Fibroblast of lung (primary cell): Measurements from ENCODE around the gene ZNF672. TPM values are rescaled to one million over a fixed set of nuclear protein-coding genes. Genes with fewer than 3 reads are reported as not detected.

Experiments used
- DNase-seq, 2 donors: peaks; one replicate each; pipeline versions ENCODE4 v3.0.0 to v3.0.0-alpha.2; 2010; ENCODE audit warnings: low read depth in 2 of 2
- H2AFZ ChIP-seq: 2 replicates; pipeline ENCODE4 v1.5.1; 2012; ENCODE audit warnings: low read length, control low read depth, inconsistent platforms
- H3K27ac ChIP-seq: 2 replicates; pipeline ENCODE4 v1.5.1; 2011; ENCODE audit warnings: low read length, control low read depth; ENCODE audit not compliant: insufficient read depth
- H3K27me3 ChIP-seq: 2 replicates; pipeline ENCODE4 v1.5.1; 2011; ENCODE audit warnings: mild to moderate bottlenecking, low read length; ENCODE audit not compliant: control insufficient read depth, insufficient read depth
- H3K36me3 ChIP-seq: 2 replicates; pipeline ENCODE4 v1.5.1; 2011; ENCODE audit warnings: low read length; ENCODE audit not compliant: control insufficient read depth, insufficient read depth
- H3K4me1 ChIP-seq: 2 replicates; pipeline ENCODE4 v1.5.1; 2011; ENCODE audit warnings: low read length; ENCODE audit not compliant: control insufficient read depth, insufficient read depth; ENCODE audit errors: extremely low read depth
- H3K4me2 ChIP-seq: 2 replicates; pipeline ENCODE4 v1.5.1; 2011; ENCODE audit warnings: low read length, control low read depth; ENCODE audit not compliant: insufficient read depth; ENCODE audit errors: extremely low read depth
- H3K4me3 ChIP-seq, 4 experiments: fragments of 200-600 bp in 1 of 4; sonication (generic) in 1 of 4; replicated peaks in 1 of 4; 2 replicates each; pipeline ENCODE4 v1.5.1; 2011 to 2016; ENCODE audit warnings: low read length in 4 of 4, low read depth in 3 of 4, mild to moderate bottlenecking in 3 of 4, control low read depth in 2 of 4, inconsistent platforms in 1 of 4, mixed read lengths in 1 of 4; ENCODE audit not compliant: insufficient read depth in 1 of 4; ENCODE audit errors: control extremely low read depth in 1 of 4
- H3K79me2 ChIP-seq: 2 replicates; pipeline ENCODE4 v1.5.1; 2012; ENCODE audit warnings: mild to moderate bottlenecking, low read length, inconsistent platforms; ENCODE audit not compliant: control insufficient read depth, insufficient read depth
- H3K9ac ChIP-seq: 2 replicates; pipeline ENCODE4 v1.5.1; 2011; ENCODE audit warnings: mild to moderate bottlenecking, low read length, control low read depth; ENCODE audit not compliant: insufficient read depth
- H3K9me3 ChIP-seq: 2 replicates; pipeline ENCODE4 v1.5.1; 2012; ENCODE audit warnings: low read depth, low read length; ENCODE audit not compliant: control insufficient read depth, insufficient read depth
- H4K20me1 ChIP-seq: 2 replicates; pipeline ENCODE4 v1.5.1; 2011; ENCODE audit warnings: low read length; ENCODE audit not compliant: control insufficient read depth, insufficient read depth; ENCODE audit errors: extremely low read depth
- EZH2 ChIP-seq: IDR thresholded peaks from 2 replicates; pipeline ENCODE4 v1.5.1; 2012; ENCODE audit warnings: low read length, control low read depth, mild to moderate bottlenecking; ENCODE audit errors: missing control alignments
- polyA plus RNA-seq, 2 donors: library from polyadenylated mRNA; depleted of rRNA in 1 of 2; stranded (reverse) in 1 of 2; unstranded in 1 of 2; fragments of >200 nt; gene quantifications; 2 replicates each; pipeline ENCODE4 v1.2.1, GENCODE V29; 2011 to 2012; ENCODE audit warnings: missing spikeins in 1 of 2
- total RNA-seq: library from RNA; depleted of rRNA; stranded (reverse); fragments of >200 nt; gene quantifications from 2 replicates; pipeline ENCODE4 v1.2.1, GENCODE V29; 2014
- TF ChIP-seq, protein P1 (sequence below), 2 donors: IDR thresholded peaks in 1 of 2; conservative IDR thresholded peaks in 1 of 2; 1 replicate in 1 of 2; 2 replicates in 1 of 2; pipeline ENCODE4 v1.5.1; 2011 to 2012; ENCODE audit warnings: low read length in 2 of 2, control low read depth in 1 of 2, inconsistent platforms in 1 of 2, low read depth in 1 of 2, mild to moderate bottlenecking in 1 of 2

Gene ZNF672
- total and polyA plus RNA-seq, 2 donors (not counting 1 experiment from before 2014, with no cell fraction given), result 10.3 to 15.5 TPM

DNA sequence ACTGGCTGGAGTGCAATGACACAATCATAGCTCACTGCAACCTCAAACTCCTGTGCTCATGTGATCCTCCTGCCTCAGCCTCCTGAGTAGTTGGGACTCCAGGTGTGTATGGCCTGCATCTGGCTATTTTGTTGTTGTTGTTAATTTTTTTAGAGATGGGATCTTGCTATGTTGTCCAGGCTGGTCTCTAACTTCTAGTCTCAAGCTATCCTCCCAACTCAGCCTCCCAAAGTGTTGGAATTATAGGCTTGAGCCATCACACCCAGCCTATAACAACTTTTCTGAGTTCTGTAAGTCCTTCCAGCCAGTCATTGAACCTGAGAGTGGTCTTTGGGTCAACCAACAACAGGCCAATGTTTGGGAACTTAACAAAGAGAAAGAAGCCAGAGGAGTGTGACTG lies 56.8 kb downstream of the ZNF672 start:
- no peak overlapping the region for H3K27ac ChIP-seq
- no peaks in the 10 kb centered on the region for H4K20me1 ChIP-seq
- no peaks in the 10 kb centered on the region for H3K79me2 ChIP-seq
- no peak overlapping the region for H2AFZ ChIP-seq
- DNase-seq, result no peak
- peaks cover 6% of the 10 kb centered on the region for H3K27me3 ChIP-seq
- no peak overlapping the region for H3K9ac ChIP-seq
- no peaks in the 10 kb centered on the region for H3K9me3 ChIP-seq
- no peak overlapping the region for H3K4me3 ChIP-seq
- no peak overlapping the region for H3K4me2 ChIP-seq
- TF ChIP-seq, protein P1, sequence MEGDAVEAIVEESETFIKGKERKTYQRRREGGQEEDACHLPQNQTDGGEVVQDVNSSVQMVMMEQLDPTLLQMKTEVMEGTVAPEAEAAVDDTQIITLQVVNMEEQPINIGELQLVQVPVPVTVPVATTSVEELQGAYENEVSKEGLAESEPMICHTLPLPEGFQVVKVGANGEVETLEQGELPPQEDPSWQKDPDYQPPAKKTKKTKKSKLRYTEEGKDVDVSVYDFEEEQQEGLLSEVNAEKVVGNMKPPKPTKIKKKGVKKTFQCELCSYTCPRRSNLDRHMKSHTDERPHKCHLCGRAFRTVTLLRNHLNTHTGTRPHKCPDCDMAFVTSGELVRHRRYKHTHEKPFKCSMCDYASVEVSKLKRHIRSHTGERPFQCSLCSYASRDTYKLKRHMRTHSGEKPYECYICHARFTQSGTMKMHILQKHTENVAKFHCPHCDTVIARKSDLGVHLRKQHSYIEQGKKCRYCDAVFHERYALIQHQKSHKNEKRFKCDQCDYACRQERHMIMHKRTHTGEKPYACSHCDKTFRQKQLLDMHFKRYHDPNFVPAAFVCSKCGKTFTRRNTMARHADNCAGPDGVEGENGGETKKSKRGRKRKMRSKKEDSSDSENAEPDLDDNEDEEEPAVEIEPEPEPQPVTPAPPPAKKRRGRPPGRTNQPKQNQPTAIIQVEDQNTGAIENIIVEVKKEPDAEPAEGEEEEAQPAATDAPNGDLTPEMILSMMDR (conservative IDR thresholded peaks at IDR 0.05 in 1 of 2, IDR thresholded peaks at IDR 0.05 in 1 of 2; ENCODE audit: low read depth in 1 of 2, low read length in 2 of 2), result no peak
- TF ChIP-seq EZH2, result no peak
- H3K4me1 ChIP-seq, result no peaks in the 10 kb centered on the region
- no peaks in the 10 kb centered on the region for H3K36me3 ChIP-seq

DNA sequence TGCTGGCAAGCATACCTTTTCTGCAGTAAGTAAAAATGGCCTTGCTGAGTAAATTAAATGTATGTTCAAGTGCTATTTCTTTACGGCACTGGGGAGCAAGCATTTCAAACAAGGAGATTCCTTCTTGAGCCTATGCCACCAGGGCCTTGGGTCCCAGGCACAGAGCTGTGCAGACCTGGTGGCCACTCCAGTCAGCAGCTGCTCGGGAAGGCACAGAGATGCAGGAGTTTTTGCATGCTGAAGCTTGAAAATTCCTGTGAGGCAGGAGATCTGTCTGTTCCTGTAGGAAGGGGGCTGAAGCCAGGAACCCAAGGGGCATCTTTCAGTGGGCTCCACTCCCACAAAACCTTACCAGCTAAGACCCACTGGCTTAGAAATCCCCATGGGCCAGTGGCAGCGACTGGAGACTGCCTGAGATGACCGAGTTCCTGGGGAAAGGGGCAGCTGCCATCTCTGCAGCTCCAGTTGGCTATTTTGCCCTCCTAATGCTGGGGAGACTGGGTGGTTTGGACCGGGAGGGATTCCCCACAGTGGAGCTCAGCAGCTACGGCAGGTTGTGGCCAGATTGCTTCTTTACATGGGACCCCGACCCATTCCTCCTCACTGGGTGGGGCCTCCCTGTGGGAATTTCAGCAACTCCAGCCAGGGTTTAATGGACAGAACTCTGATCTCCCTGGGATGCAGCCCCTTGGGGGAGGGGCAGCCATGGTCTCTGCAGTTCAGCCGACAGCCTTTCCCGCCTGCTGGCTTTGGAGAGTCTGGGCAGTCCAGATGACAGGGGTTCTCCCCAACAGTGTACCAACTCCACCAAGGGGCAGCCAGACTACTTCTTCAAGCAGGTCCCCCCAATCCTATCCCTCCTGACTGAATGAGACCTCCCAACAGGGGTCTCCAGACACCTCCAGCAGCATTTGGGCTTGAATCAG lies 59.7 kb downstream of the ZNF672 start:
- no peaks in the 10 kb centered on the region for H3K79me2 ChIP-seq
- no peak overlapping the region for H3K27ac ChIP-seq
- no peak overlapping the region for H3K4me3 ChIP-seq
- H3K36me3 ChIP-seq, result no peaks in the 10 kb centered on the region
- no peaks in the 10 kb centered on the region for H4K20me1 ChIP-seq
- H3K27me3 ChIP-seq, result peaks cover 6% of the 10 kb centered on the region
- H3K9ac ChIP-seq, result no peak overlapping the region
- H2AFZ ChIP-seq, result no peak overlapping the region
- no peaks in the 10 kb centered on the region for H3K4me1 ChIP-seq
- no peaks in the 10 kb centered on the region for H3K9me3 ChIP-seq
- no peak for TF ChIP-seq EZH2
- TF ChIP-seq, protein P1 (conservative IDR thresholded peaks at IDR 0.05 in 1 of 2, IDR thresholded peaks at IDR 0.05 in 1 of 2; ENCODE audit: low read depth in 1 of 2, low read length in 2 of 2), result no peak
- DNase-seq, result no peak
- H3K4me2 ChIP-seq, result no peak overlapping the region

Other genes with a start within 250 kb of the ZNF672 start
- not detected in 2 replicates for gene OR2T10, start 240.5 kb upstream of the ZNF672 start, total RNA-seq
- not detected in 2 replicates for gene OR2T10, start 240.5 kb upstream of the ZNF672 start, polyA plus RNA-seq
- gene OR2T11, start 203.1 kb upstream of the ZNF672 start, total RNA-seq, result not detected in 2 replicates
- not detected in 2 replicates for gene OR2T11, start 203.1 kb upstream of the ZNF672 start, polyA plus RNA-seq
- not detected in 2 replicates for gene OR2T35, start 192.9 kb upstream of the ZNF672 start, total RNA-seq
- 0.03 TPM in 1 of 2 replicates, not detected in the other for gene OR2T35, start 192.9 kb upstream of the ZNF672 start, polyA plus RNA-seq
- gene OR2T27, start 182.7 kb upstream of the ZNF672 start, total RNA-seq, result not detected in 2 replicates
- not detected in 2 replicates for gene OR2T27, start 182.7 kb upstream of the ZNF672 start, polyA plus RNA-seq
- not detected in 2 replicates for gene OR14I1, start 135.5 kb upstream of the ZNF672 start, total RNA-seq
- gene OR14I1, start 135.5 kb upstream of the ZNF672 start, polyA plus RNA-seq, result not detected in 2 replicates
- gene LYPD8, start 82.5 kb upstream of the ZNF672 start, total RNA-seq, result 0.17 TPM in 1 of 2 replicates, not detected in the other
- gene LYPD8, start 82.5 kb upstream of the ZNF672 start, polyA plus RNA-seq, result not detected in 2 replicates
- 19.8 and 20.3 TPM in 2 replicates for gene SH3BP5L, start 12.3 kb upstream of the ZNF672 start, total RNA-seq
- gene SH3BP5L, start 12.3 kb upstream of the ZNF672 start, polyA plus RNA-seq, result 17.5 and 17.9 TPM in 2 replicates
- 16.2 and 16.7 TPM in 2 replicates for gene ZNF692, start 20.9 kb downstream of the ZNF672 start, total RNA-seq
- gene ZNF692, start 20.9 kb downstream of the ZNF672 start, polyA plus RNA-seq, result 7.6 and 9.3 TPM in 2 replicates
- 7.1 and 8.2 TPM in 2 replicates for gene PGBD2, start 68.0 kb downstream of the ZNF672 start, total RNA-seq
- gene PGBD2, start 68.0 kb downstream of the ZNF672 start, polyA plus RNA-seq, result 3.9 and 4.0 TPM in 2 replicates